ENCODE results near the gene TRIM71.

DNA sequence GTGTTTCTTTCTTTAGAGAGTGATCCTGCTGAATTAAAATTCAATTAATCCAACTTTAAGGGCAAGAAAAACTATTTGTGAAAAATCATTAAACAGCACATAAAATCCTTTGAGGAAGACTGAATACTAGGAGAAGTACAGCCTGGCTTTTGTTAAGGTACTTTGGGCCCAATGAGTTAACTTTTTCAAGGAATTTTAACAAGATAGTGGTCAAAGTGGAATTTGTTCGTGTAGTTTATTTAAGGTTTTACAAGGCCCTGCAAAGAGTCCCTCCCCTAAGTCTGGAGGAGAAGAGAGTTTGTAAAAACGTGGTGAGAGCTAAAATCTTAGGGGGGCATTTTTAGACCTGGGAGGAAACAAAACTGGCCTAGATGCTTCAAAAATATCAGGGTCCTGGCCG, 26.0 kb upstream of the TRIM71 start:
- no peak for TF ChIP-seq ZNF317 (CRISPR knock-in tag; IDR thresholded peaks at IDR 0.05; ENCODE audit: borderline replicate concordance, low read depth)
- no peak for TF ChIP-seq SP1 (CRISPR knock-in tag; conservative IDR thresholded peaks at IDR 0.05)
- TF ChIP-seq NR3C1 (CRISPR knock-in tag; conservative IDR thresholded peaks at IDR 0.05; ENCODE audit: low read depth): no peak
- TF ChIP-seq, protein P1, sequence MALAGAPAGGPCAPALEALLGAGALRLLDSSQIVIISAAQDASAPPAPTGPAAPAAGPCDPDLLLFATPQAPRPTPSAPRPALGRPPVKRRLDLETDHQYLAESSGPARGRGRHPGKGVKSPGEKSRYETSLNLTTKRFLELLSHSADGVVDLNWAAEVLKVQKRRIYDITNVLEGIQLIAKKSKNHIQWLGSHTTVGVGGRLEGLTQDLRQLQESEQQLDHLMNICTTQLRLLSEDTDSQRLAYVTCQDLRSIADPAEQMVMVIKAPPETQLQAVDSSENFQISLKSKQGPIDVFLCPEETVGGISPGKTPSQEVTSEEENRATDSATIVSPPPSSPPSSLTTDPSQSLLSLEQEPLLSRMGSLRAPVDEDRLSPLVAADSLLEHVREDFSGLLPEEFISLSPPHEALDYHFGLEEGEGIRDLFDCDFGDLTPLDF (CRISPR knock-in tag; IDR thresholded peaks at IDR 0.05): no peak
- TF ChIP-seq, protein P2, sequence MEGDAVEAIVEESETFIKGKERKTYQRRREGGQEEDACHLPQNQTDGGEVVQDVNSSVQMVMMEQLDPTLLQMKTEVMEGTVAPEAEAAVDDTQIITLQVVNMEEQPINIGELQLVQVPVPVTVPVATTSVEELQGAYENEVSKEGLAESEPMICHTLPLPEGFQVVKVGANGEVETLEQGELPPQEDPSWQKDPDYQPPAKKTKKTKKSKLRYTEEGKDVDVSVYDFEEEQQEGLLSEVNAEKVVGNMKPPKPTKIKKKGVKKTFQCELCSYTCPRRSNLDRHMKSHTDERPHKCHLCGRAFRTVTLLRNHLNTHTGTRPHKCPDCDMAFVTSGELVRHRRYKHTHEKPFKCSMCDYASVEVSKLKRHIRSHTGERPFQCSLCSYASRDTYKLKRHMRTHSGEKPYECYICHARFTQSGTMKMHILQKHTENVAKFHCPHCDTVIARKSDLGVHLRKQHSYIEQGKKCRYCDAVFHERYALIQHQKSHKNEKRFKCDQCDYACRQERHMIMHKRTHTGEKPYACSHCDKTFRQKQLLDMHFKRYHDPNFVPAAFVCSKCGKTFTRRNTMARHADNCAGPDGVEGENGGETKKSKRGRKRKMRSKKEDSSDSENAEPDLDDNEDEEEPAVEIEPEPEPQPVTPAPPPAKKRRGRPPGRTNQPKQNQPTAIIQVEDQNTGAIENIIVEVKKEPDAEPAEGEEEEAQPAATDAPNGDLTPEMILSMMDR (IDR thresholded peaks at IDR 0.05): no peak
